ENCODE measurements around the gene FGF14.

Gene FGF14

GRCh38 chr13:102208347-102208746 is 193.5 kb downstream of the FGF14 start:
- FAIRE-seq (no peak), DNase-seq (ENCODE audit: extremely low spot score, insufficient read length, low read depth) (no peak)

GRCh38 chr13:102207680-102208342 is 194.0 kb downstream of the FGF14 start:
- FAIRE-seq (no peak), DNase-seq (ENCODE audit: extremely low spot score, insufficient read length, low read depth) (no peak)

- DNase-seq (ENCODE audit: extremely low spot score, insufficient read length, low read depth) (no peak), FAIRE-seq (no peak)
Measured at GRCh38 chr13:102203718-102204117, 198.1 kb downstream of the FGF14 start.

- no peak for DNase-seq (ENCODE audit: extremely low spot score, insufficient read length, low read depth)
- FAIRE-seq, result no peak
Measured at GRCh38 chr13:102198418-102199311, 203.2 kb downstream of the FGF14 start.

GRCh38 chr13:102197193-102197592 is 204.7 kb downstream of the FGF14 start:
- DNase-seq (ENCODE audit: extremely low spot score, insufficient read length, low read depth) (no peak), FAIRE-seq (no peak)

GRCh38 chr13:102195566-102196462 is 206.0 kb downstream of the FGF14 start:
- FAIRE-seq (no peak), DNase-seq (ENCODE audit: extremely low spot score, insufficient read length, low read depth) (no peak)

GRCh38 chr13:102192858-102193257 is 209.0 kb downstream of the FGF14 start:
- no peak for FAIRE-seq
- DNase-seq (ENCODE audit: extremely low spot score, insufficient read length, low read depth), result no peak

GRCh38 chr13:102191951-102192502 is 209.8 kb downstream of the FGF14 start:
- no peak for FAIRE-seq
- no peak for DNase-seq (ENCODE audit: extremely low spot score, insufficient read length, low read depth)

GRCh38 chr13:102190930-102191329 is 210.9 kb downstream of the FGF14 start:
- no peak for DNase-seq (ENCODE audit: extremely low spot score, insufficient read length, low read depth)
- no peak for FAIRE-seq

GRCh38 chr13:102187313-102187712 is 214.5 kb downstream of the FGF14 start:
- FAIRE-seq, result no peak
- DNase-seq (ENCODE audit: extremely low spot score, insufficient read length, low read depth), result no peak

- no peak for DNase-seq (ENCODE audit: extremely low spot score, insufficient read length, low read depth)
- FAIRE-seq, result no peak
Measured at GRCh38 chr13:102185375-102185984, 216.4 kb downstream of the FGF14 start.

GRCh38 chr13:102183509-102184182 is 218.2 kb downstream of the FGF14 start:
- DNase-seq (ENCODE audit: extremely low spot score, insufficient read length, low read depth), result no peak
- no peak for FAIRE-seq

GRCh38 chr13:102182170-102182569 is 219.7 kb downstream of the FGF14 start:
- DNase-seq (ENCODE audit: extremely low spot score, insufficient read length, low read depth) (no peak), FAIRE-seq (no peak)

- FAIRE-seq (no peak), DNase-seq (ENCODE audit: extremely low spot score, insufficient read length, low read depth) (no peak)
Measured at GRCh38 chr13:102177431-102177830, 224.4 kb downstream of the FGF14 start.

GRCh38 chr13:102176846-102177245 is 225.0 kb downstream of the FGF14 start:
- FAIRE-seq (no peak), DNase-seq (ENCODE audit: extremely low spot score, insufficient read length, low read depth) (no peak)

- DNase-seq (ENCODE audit: extremely low spot score, insufficient read length, low read depth) (no peak), FAIRE-seq (no peak)
Measured at GRCh38 chr13:102172406-102172805, 229.4 kb downstream of the FGF14 start.

GRCh38 chr13:102170305-102170704 is 231.5 kb downstream of the FGF14 start:
- no peak for DNase-seq (ENCODE audit: extremely low spot score, insufficient read length, low read depth)
- no peak for FAIRE-seq

- DNase-seq (ENCODE audit: extremely low spot score, insufficient read length, low read depth), result no peak
- no peak for FAIRE-seq
Measured at GRCh38 chr13:102169471-102170015, 232.3 kb downstream of the FGF14 start.

GRCh38 chr13:102152790-102153189 is 249.1 kb downstream of the FGF14 start:
- FAIRE-seq (no peak), DNase-seq (ENCODE audit: extremely low spot score, insufficient read length, low read depth) (no peak)
